Measurements from ENCODE around the gene SHB. TPM values are rescaled to one million over a fixed set of nuclear protein-coding genes. Genes with fewer than 3 reads are reported as not detected.

Gene SHB
- total RNA-seq, 6 donors from 2014 or later: 29.3 to 51.2 (median 33.3) TPM

- no peaks in the 10 kb centered on the region for H3K9me3 ChIP-seq
- 87 to 89% methylated on average over 10 of the region's 10 CpGs for WGBS, 2 donors
- no peak for DNase-seq
- no peaks in the 10 kb centered on the region for H3K36me3 ChIP-seq
- H3K27me3 ChIP-seq: no peaks in the 10 kb centered on the region
- H3K4me1 ChIP-seq: peaks cover 0 to 5% (median 1%) of the 10 kb centered on the region in 4 donors
- TF ChIP-seq CTCF (IDR thresholded peaks at IDR 0.05) (no peak), EP300 (IDR thresholded peaks at IDR 0.05) (no peak), POLR2AphosphoS5 (IDR thresholded peaks at IDR 0.05) (no peak), POLR2A (IDR thresholded peaks at IDR 0.05) (no peak)
- no peak overlapping the region for H3K4me3 ChIP-seq
- ATAC-seq (ENCODE audit: low FRiP score in 2 of 2): peak in 1 of 2 donors; percentile 58
- H3K27ac ChIP-seq: no peak overlapping the region
These were observed 15.0 kb upstream of the SHB start for GRCh38 chr9:38083858-38084555.

- Histone ChIP-seq H3K9me3 (no peaks in the 10 kb centered on the region), H3K4me1 (no peaks in the 10 kb centered on the region), H3K27me3 (no peaks in the 10 kb centered on the region), H3K4me3 (no peak overlapping the region), H3K36me3 (no peaks in the 10 kb centered on the region), H3K27ac (no peak overlapping the region)
- TF ChIP-seq POLR2AphosphoS5 (IDR thresholded peaks at IDR 0.05) (no peak), POLR2A (IDR thresholded peaks at IDR 0.05) (no peak), EP300 (IDR thresholded peaks at IDR 0.05) (no peak)
- no peak for DNase-seq
- no peak for ATAC-seq (ENCODE audit: low FRiP score in 2 of 2)
- WGBS, 2 donors: 47 to 59% methylated on average over 5 of the region's 5 CpGs
These were observed 13.6 kb upstream of the SHB start for GRCh38 chr9:38082446-38083287.

GRCh38 chr9:38081356-38082108 lies 12.5 kb upstream of the SHB start:
- no peaks in the 10 kb centered on the region for H3K36me3 ChIP-seq
- no peaks in the 10 kb centered on the region for H3K27me3 ChIP-seq
- H3K9me3 ChIP-seq: no peaks in the 10 kb centered on the region
- ATAC-seq (ENCODE audit: low FRiP score in 2 of 2): no peak
- H3K4me1 ChIP-seq: no peaks in the 10 kb centered on the region
- DNase-seq: no peak
- no peak overlapping the region for H3K27ac ChIP-seq
- H3K4me3 ChIP-seq: no peak overlapping the region
- WGBS, 2 donors: 79 to 85% methylated on average over 7 to 8 of the region's 8 CpGs
- TF ChIP-seq CTCF (IDR thresholded peaks at IDR 0.05) (no peak), POLR2AphosphoS5 (IDR thresholded peaks at IDR 0.05) (no peak), POLR2A (IDR thresholded peaks at IDR 0.05) (no peak), EP300 (IDR thresholded peaks at IDR 0.05) (no peak)

GRCh38 chr9:38079461-38080031 lies 10.5 kb upstream of the SHB start:
- DNase-seq: peak in 1 of 2 donors; percentile 77
- Histone ChIP-seq H3K27me3 (no peaks in the 10 kb centered on the region), H3K4me3 (no peak overlapping the region), H3K4me1 (peaks cover 2 to 10% (median 6%) of the 10 kb centered on the region in 4 donors), H3K27ac (peak overlapping the region in 1 of 4 donors; percentile 26), H3K9me3 (no peaks in the 10 kb centered on the region), H3K36me3 (no peaks in the 10 kb centered on the region)
- no peak for TF ChIP-seq POLR2A (IDR thresholded peaks at IDR 0.05)
- no peak for TF ChIP-seq EP300 (IDR thresholded peaks at IDR 0.05)
- no peak for TF ChIP-seq POLR2AphosphoS5 (IDR thresholded peaks at IDR 0.05)
- no peak for TF ChIP-seq CTCF (IDR thresholded peaks at IDR 0.05)
- ATAC-seq (ENCODE audit: low FRiP score in 2 of 2): peak in 1 of 2 donors; percentile 66
- WGBS, 2 donors: 65 to 74% methylated on average over 11 of the region's 11 CpGs
